ENCODE measurements around the gene PFN4. TPM values are rescaled to one million over a fixed set of nuclear protein-coding genes. Genes with fewer than 3 reads are reported as not detected.
"Not testable (repeated sequence)": the region's sequence is repeated elsewhere in the genome, so short reads cannot be mapped to it uniquely, and the experiment has no call there.

Gene PFN4
- total RNA-seq, 1 experiment from 2014 or later = not detected

GRCh38 chr2:24093270-24093669 is 29.9 kb downstream of the PFN4 start:
- intact Hi-C loops (cut with micrococcal nuclease); H3K9ac ChIP-seq (ENCODE audit: low read length); H3K4me2 ChIP-seq (ENCODE audit: low read length); H3K27me3 ChIP-seq (ENCODE audit: insufficient read depth, low read length); BruUV-seq (replicated peaks); DNase-seq (ENCODE audit: low read depth, low spot score); H3K36me3 ChIP-seq (ENCODE audit: control insufficient read depth in 1 of 2, insufficient read depth in 2 of 2, low read length in 2 of 2); H3K9me2 ChIP-seq (ENCODE audit: insufficient read depth); H3K79me2 ChIP-seq (ENCODE audit: insufficient read depth, low read length); H3K9me3 ChIP-seq (ENCODE audit: control insufficient read depth in 1 of 2, insufficient read depth in 1 of 2, low read depth in 1 of 2, low read length in 2 of 2); H3K4me1 ChIP-seq (ENCODE audit: control insufficient read depth in 1 of 2, insufficient read depth in 2 of 2, low read length in 2 of 2); ATAC-seq; H3K4me3 ChIP-seq (replicated peaks in 1 of 2; ENCODE audit: low read depth in 1 of 2, low read length in 2 of 2); H3K27ac ChIP-seq (ENCODE audit: low read depth, low read length); POLR2A ChIA-PET; H4K20me1 ChIP-seq (ENCODE audit: insufficient read depth); RAD21 ChIA-PET (ENCODE audit: low non-redundant PET in 1 of 2, low total read pairs in 2 of 2, uncharacterized antibody in 2 of 2, unreplicated experiment in 2 of 2); CTCF ChIA-PET; H2AFZ ChIP-seq (ENCODE audit: low read depth, low read length, poor library complexity, severe bottlenecking): not testable (repeated sequence)

- no peaks in the 10 kb centered on the region for H3K9me3 ChIP-seq (ENCODE audit: control insufficient read depth in 1 of 2, insufficient read depth in 1 of 2, low read depth in 1 of 2, low read length in 2 of 2)
- intact Hi-C loops (cut with micrococcal nuclease) = no loop called here
- no peak overlapping the region for H3K4me2 ChIP-seq (ENCODE audit: low read length)
- H2AFZ ChIP-seq (ENCODE audit: low read depth, low read length, poor library complexity, severe bottlenecking) = no peak overlapping the region
- POLR2A ChIA-PET = no interaction called here
- no peak overlapping the region for H3K4me3 ChIP-seq (replicated peaks in 1 of 2; ENCODE audit: low read depth in 1 of 2, low read length in 2 of 2)
- H3K79me2 ChIP-seq (ENCODE audit: insufficient read depth, low read length) = no peaks in the 10 kb centered on the region
- CTCF ChIA-PET = no interaction called here
- no peaks in the 10 kb centered on the region for H3K27me3 ChIP-seq (ENCODE audit: insufficient read depth, low read length)
- no peak for DNase-seq (ENCODE audit: low read depth, low spot score)
- H3K9me2 ChIP-seq (ENCODE audit: insufficient read depth) = no peaks in the 10 kb centered on the region
- no peak overlapping the region for H3K27ac ChIP-seq (ENCODE audit: low read depth, low read length)
- TF ChIP-seq TCF7L2 (IDR thresholded peaks at IDR 0.05; ENCODE audit: borderline replicate concordance, extremely low read depth, insufficient read depth, insufficient read length) = no peak
- TF ChIP-seq POLR2AphosphoS5 (IDR thresholded peaks at IDR 0.05; ENCODE audit: low read depth, low read length) = no peak
- no peak for TF ChIP-seq SP1 (IDR thresholded peaks at IDR 0.05; ENCODE audit: low read depth)
- TF ChIP-seq REST (IDR thresholded peaks at IDR 0.05; ENCODE audit: low read depth) = no peak
- no peak for TF ChIP-seq FOSL1 (IDR thresholded peaks at IDR 0.05; ENCODE audit: low read depth)
- TF ChIP-seq CEBPB (IDR thresholded peaks at IDR 0.05; ENCODE audit: low read depth) = no peak
- TF ChIP-seq YY1 (IDR thresholded peaks at IDR 0.05; ENCODE audit: extremely low read depth, insufficient replicate concordance, low read depth, low read length) = no peak
- no peak for TF ChIP-seq ZNF274 (IDR thresholded peaks at IDR 0.05; ENCODE audit: low read depth, low read length)
- no peak for TF ChIP-seq SRF (IDR thresholded peaks at IDR 0.05; ENCODE audit: low read depth)
- H3K4me1 ChIP-seq (ENCODE audit: control insufficient read depth in 1 of 2, insufficient read depth in 2 of 2, low read length in 2 of 2) = peaks cover 4 to 10% of the 10 kb centered on the region in 2 experiments; a peak in 2 of 4 replicates
- no peaks in the 10 kb centered on the region for H4K20me1 ChIP-seq (ENCODE audit: insufficient read depth)
- RAD21 ChIA-PET (ENCODE audit: low non-redundant PET in 1 of 2, low total read pairs in 2 of 2, uncharacterized antibody in 2 of 2, unreplicated experiment in 2 of 2) = no interaction called here
- no peak overlapping the region for H3K9ac ChIP-seq (ENCODE audit: low read length)
- no peak for ATAC-seq
- BruUV-seq (replicated peaks) = no TSS peak
- no peaks in the 10 kb centered on the region for H3K36me3 ChIP-seq (ENCODE audit: control insufficient read depth in 1 of 2, insufficient read depth in 2 of 2, low read length in 2 of 2)
Observed at GRCh38 chr2:24088821-24089359, 34.2 kb downstream of the PFN4 start.

Measured in HCT116 (cell line).